GM19455 (cell line): ENCODE measurements around the gene ADGRD1.

ENCODE experiments used
- ATAC-seq: cut with Tn5 transposase; IDR thresholded peaks from one replicate; pipeline ENCODE4 v1.9.1; 2021; ENCODE audit not compliant: unreplicated experiment

Gene ADGRD1

DNA sequence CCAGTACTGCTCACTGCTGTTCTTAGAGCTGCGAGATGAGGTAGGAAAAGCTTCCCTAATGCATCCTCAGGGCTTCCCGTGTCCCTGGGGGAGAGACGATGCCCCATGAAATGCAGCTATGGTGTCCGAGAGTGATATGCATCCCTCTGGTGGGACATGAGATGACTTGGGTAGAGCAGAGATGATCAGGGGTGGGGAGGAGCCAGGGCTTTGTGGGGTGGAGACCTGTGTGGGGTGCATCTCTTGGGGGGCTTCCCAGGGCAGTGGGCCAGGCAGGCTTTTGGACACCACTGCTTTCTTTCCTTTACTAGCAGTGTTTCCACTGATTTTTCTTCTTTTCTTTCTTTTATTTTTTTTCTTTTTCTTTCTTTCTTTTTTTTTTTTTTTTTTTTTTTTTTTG, 147.3 kb downstream of the ADGRD1 start:
- ATAC-seq: no peak

DNA sequence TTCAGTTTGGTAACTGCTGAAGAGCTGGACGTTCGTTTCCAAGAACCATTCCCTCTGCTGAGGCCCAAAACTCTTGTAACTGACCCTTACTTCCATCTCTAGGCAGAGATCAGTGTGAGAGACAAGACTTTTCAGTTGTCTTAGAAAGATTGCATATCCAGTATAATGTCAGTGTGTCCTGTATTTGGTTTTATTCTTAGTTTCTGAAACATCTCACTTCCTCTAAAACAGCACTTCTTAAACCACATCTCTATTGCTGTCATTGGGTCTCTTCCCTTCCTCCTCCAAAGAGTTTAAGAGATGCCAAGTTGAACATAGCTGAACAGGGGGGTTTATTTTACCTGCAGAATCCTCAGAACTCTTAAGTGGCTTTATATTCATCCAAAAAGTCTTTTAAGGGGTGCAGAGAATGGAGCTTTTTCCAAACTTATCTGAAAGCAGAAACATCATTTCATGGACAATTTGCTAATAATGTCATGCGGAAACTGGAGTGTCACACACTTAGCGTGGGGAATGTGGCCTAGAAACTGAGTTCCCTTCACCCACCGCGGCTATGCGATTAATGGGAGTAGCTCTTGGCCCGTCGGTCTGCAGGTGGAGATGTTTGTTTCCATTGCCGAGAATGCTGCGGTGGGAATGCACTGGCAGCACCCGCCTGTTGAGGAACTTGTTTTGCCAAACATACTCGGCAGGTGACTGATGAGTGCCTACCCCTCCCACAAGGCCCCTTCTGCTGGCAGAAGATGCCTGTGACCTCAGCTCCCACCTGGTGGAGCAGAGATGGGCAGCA, 148.2 kb downstream of the ADGRD1 start:
- ATAC-seq: peak; percentile 67

DNA sequence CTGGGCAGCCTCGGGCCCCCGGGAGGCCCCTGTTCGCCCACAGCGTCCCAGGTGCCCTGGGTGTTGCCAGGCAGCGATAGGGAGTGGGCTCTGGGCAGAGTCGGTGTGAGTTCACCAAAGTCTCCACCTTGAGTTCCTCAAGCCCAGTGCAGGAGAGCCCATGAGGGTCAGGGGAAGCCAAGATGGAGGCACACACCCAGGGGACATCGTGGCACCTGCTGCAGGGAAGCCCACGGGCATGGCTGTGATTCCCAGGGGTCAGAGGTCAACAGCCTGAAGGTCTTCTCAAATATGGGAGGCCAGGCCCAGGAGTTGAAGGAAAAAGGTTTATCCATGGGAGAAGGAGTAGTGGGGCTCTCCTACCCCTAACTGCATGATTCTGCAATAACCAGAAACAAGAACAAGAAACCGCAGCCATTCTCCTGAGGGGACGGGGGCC, 148.8 kb downstream of the ADGRD1 start:
- ATAC-seq: no peak

DNA sequence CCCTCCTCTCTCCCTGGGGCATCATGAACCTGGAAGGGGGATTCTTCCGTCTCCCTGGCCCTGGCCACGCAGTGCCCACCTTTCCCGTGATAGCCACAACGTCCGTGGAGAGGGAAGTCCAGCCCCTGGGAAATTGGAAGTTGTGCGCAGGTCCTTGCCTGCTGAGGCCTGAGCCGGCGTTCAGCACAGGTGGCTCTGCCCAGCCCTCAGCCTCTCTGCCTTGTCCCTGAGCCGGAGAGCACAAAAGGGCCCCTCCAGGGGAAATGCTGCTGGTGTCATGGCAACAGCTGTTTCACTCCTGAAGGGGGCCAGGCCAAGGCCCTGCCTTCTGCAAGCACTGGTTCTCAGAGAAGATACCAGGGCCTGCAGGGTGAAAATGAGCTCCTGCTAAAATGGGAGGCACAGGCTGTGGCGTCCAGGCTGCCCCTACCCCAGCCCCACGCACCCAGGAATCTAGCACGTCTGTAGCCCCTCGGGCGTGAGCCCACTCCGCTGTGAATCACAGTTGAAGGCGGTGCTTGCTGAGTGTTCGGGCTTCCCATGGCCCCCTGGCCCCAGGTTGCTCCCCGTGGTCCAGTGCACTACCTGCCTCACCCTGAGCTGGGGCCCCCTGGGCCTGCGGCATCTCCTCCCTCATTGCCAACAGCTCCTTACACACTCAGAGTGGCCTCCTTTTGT, 149.4 kb downstream of the ADGRD1 start:
- ATAC-seq: no peak

DNA sequence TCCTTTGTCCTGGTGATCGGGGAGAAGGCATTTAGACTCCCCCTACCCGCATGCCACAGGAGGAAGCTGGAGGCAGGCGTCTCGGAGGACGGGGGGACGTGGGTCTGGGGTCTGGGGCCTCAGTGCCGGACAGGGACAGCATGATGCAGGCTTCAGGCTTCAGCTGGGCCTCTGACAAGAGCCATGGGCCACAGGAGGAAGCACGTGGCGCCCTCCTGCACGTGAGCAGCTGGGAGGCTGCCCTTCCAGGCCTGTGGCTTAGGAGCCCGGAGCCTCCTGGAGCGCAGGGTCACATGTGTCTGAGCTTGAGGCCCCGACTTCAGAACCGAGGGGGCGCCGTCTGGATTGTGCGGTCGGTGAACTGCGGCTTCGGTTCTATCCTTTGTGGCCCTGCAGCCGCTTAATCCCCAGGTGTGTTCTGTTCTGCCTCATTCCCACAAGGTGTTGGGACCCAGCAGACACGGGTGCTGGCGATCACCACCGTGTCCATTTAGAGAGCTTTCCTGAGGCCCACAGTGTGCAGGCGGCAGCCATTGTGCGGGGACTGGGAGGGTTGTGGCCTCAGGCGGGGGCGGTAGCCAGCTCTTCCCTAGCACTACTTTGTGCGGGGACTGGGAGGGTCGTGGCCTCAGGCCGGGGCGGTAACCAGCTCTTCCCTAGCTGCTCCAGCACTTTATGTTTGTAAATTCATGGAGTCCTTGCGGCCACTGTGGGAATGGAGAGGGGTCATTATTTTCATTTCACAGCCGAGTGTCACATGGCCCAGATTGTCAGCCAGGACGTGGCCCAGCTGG, 150.2 kb downstream of the ADGRD1 start:
- ATAC-seq: no peak

DNA sequence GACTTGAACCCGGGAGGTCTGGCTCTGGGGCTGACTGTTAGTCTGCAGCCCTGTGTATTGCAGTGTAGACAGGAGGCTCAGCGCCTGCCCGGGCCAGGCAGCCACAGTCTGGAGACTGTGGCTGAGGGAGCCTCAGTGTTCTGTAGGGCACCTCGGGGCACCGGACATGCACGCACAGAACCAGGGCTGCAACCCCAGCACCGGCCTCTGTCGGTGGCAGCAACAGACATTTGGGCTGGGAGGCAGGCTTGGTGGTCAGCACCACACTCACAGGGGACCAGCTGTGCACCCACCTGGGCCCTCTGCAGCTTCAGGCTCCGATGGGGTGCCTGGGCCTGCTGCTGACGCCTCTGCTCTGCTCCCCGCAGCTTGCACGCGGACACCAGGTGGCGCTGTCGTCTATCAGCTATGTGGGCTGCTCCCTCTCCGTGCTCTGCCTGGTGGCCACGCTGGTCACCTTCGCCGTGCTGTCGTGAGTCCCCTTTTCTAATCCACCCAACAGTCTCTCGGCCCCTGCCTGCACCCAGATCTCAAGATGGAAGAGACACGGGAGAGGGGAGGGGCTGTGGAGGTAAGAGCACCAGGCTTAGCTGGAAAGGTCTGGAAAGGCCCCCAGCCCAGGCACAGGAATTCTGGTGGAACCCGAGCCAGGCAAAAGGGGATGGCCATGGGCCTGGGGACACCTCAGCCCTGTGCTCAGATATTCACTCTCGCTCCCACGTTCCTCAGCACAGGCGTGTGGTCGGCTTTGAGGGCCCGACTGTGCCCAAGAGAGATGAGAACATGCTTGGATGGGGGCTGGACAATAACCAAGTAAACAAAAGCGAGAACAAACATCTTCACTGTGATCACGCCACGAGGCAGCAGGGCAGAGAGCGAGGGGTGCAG, 151.0 kb downstream of the ADGRD1 start:
- ATAC-seq: peak; percentile 65

DNA sequence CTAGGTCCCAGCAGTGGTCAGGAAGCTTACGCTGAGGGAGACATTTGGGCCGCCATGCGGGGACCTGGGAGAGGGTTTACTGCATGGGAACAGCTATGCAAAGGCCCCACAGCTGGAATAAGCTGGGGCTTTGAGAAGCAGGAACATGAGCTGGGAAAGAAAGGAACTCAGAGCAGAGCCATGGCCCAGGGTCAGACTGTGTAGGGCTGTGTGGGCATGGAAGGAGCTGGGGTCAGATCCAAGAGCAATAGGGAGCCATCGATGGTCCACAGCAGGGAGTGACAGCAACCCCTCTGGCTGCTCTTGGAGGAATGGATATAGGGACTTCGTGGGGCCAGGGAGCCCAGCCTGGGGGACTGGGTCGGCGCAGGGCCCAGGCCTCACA, 151.6 kb downstream of the ADGRD1 start:
- no peak for ATAC-seq

DNA sequence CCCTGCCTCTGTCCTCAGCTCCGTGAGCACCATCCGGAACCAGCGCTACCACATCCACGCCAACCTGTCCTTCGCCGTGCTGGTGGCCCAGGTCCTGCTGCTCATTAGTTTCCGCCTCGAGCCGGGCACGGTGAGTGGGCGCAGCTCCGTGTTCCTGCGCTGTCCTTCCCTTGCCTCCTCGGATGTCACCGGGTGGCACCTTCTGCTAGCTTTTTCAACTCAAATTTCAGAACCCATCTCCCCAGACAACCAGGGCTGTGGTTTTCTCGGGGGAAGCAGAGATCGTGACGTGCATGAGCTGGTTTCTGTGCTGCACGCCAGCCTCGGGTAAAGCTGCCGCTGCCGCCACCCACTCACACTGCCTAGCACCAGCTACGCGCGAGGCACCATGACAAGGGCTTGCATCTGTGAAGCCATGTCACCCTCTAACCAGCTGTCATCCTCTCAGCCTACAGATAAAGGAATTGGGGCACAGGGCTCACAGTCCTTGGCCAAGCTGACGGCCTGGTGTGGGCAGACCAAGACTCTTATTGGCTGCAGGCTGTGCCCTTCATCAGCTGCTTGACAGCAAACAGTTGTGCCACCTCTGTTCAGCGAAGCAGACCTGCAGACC, 152.1 kb downstream of the ADGRD1 start:
- ATAC-seq: no peak

DNA sequence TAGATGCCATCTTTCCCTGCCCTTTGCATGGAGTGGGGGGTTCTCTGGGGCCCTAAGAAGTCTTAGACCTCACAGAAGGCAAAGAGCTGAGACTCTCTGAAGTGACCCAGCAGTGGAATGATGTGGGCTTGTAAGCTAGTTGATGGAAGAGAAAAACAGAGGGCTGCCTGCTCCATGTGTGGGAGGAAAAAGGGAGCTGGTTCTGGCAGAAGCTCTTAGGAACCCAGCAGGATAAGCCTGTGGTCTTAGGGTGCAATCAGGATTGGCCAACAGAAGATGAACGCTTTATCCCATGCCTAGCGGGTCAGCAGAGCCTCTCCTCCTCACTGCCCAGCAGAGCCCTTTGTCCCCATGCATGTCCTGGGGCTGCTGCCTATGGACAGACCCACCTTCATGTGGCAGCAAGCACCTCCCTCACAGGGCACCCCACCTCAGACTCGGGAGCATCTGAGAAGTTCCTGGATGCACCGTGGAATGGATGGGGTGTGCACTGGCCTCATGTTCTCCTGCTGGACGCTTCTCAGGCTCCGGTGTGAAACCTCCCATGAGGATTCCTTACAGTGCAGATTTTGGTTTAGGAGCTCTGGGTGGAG, 152.7 kb downstream of the ADGRD1 start:
- no peak for ATAC-seq

DNA sequence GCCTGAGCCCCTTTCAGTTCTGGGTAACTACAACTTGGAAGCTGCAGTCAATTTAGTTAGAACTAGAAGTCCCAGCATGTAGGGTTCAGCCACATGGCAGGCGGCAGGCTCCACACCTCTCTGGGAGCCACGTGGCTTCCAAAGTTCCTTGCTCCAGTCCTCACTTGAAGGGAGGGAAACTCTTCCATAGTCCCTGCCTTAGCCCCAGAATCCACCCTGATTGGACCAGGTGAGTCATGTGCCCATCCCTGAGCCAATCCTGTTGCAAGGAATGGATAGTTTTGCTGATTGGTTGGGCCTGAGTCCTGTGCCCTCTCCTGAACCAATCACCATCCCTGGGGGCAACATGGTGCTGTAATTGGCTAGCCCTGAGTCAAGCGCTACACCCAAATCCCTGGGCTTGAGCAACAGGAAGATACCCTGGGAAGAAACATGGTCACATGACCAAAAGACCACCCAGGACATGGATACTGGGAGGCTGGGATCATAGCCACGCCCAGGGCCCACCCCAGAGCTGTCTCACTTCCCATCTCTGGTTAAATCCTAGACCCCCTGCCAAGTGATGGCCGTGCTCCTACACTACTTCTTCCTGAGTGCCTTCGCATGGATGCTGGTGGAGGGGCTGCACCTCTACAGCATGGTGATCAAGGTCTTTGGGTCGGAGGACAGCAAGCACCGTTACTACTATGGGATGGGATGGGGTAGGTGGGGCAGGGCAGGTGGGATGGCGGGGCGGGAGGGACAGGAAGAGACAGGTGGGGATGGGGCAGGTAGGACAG, 154.7 kb downstream of the ADGRD1 start:
- no peak for ATAC-seq

DNA sequence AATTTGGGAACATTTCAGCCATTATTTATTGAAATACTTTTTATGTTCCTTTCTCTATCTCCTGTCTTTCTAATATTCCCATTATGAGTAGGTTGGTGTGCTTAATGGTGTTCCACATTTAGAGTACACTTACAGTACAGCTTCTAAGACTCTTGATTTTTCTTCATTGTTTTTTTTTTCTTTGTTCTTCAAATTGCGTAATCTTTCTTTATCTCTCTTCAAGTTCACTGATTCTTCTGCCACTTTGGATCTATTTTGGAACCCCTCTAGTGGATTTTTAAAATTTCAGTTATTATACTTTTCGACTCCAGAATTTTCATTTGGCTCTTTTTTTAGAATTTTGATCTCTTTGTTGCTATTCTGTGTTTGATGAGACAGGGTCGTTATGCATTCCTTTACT, 157.7 kb downstream of the ADGRD1 start:
- no peak for ATAC-seq

DNA sequence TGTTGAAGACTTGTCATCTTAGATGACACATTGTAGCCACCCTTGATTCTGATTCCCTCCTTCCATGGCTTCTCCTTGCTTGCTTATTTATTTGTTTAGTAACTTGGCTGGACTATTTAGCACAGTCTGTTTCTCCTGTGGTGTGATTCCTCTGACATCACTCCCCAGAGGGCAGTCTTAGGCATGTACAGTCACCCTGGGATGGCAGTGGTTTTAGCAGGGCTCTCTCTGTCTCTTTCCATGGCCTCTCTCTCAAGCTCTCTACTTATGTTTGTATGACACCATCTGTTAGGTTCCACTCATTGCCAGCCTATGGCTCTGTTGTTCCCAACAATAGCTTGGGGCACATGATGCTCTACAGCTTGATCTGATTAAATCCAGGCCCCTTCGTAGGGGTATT, 158.3 kb downstream of the ADGRD1 start:
- no peak for ATAC-seq

DNA sequence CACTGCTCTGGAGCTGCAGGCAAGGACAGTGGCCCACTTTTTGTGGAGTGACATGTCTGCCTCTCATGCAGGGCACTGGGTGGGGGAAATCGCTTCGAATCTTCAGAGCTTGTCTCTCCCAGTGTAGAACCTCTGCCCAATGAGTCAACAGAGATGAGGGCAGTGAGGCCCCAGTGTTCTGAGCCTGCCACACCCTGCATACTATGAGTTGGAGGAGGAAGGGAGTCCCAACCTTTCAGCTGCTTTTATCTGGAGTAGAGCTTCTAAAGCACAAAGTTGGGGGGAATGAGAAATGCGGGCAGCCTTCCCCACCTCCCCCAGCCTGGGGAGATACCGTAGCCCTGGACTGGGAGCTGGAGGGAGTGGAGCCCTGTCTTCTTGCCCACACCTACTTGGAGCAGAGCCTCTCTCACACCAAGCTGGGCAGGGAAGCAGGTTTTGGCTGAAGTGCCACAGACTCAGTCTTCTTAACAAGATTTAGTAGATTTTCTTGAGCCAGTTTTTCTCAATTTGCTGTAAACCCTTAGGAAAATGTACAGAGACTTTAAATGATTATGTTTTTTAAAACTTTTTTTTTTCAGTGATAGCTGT, 159.1 kb downstream of the ADGRD1 start:
- ATAC-seq: no peak

DNA sequence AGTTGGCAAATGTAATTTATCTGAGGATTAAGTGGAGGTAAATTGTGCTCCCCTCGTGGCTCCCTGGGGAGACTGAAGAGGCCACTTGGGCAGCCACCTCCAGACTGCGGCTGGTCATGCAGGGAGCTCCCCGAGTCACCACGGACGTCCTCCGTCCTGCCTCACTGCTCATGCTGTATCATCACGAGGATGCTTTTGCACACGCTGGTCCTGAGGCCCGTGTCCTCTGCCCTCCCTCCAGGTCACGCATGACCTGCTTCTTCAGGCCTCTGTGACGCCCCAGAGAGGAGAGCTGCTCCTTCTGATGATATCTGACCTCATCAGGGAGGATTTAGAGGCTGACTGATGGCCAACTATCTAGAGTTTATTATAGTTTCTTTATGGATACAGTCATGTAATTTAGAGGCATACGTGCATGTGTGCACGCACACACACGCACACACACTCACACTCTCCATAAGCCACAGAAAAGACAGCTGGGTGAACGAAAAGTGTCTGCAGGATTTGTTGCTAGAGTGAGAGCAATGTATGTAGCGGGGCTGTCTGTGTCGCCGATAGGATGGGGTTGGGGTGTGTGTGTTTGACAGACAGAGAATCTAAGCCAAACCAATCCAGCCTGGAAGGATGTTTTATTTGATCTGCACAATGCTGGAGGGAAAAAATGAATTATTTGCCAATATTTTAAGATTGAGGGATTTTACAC, 160.0 kb downstream of the ADGRD1 start:
- no peak for ATAC-seq

DNA sequence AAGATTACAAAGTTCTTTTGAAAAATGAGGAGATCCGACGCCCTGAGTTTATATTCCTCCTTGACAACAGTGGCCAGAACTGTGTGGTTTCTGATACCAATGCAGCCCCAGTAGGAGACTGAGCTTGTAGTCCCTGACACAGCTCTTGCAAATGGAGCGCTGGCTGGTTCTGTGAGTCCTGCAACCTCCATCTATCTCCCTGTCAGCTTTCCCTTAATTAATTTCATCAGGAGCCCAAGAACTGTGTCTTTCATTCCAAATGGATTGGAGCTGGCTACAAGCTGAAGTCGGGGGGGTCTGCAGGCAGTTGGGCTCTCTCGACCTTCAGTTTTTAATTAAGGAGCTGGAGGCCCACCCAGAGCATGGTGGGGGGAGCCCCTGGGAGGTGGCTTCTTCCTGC, 160.6 kb downstream of the ADGRD1 start:
- ATAC-seq: no peak

DNA sequence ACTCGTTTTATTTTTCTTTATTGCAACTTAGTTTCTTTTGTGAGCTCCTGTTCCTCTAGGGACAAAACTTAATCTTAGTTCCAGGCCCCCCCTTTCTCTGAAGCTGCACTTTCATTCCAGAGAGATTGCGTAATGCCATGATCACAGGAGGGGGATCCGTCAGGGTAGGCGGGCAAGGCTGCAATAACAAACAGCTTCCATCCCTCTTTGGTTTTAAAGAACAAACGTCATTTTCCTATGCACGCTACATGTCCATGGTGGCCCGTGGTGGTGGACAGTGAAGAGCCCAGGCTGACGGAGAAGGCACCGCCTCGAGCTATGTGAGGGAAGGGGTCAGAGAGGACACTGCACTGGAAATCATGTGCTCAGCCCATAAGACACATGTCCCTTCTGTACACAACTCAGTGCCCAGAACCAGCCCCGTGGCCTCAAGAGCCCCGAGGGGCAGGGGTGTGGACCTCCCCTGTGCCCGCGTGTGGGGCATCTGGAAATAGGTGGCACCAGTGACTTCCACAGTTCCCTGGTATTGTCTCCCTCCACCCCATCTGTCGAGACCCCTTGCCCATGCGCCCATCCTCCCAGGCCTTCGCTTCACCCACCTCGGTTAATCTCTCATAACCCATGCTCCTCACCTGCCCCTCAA, 161.4 kb downstream of the ADGRD1 start:
- ATAC-seq: no peak

DNA sequence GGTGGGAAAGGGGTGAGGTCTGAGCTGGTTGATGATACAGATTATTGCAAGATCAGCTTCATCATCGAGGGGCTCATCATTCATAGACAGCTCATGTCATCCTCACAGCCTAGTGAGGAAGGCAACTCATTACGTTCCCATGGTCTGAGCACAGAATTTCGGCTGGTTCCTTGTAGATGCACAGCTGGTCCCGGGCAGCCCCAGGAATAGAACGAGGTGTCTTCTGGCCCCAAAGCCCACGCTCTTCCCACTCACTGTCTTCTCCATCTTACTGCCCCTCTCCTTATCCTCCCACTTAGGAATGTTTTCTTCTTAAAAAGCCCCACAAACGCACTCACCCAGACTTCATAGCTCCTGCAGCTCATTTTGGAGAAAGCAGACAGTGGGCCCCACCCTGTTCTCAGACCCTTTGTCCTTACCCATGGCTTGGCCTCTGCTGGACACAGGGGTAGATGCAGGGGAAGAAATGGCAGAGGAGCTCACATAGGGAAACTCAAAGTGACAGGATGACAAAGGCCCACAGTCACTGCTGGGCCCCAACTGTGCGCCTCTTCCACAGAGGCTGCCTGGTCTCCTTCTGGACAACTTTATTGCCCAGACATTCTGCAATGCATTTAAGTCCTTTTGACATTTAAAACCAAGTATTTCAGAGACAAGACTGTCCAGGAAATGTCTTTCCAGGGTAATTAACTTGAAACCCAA, 162.2 kb downstream of the ADGRD1 start:
- no peak for ATAC-seq
